SK-N-SH (cell line): ENCODE results near the gene ICOSLG.
"Not testable (repeated sequence)": the region's sequence is repeated elsewhere in the genome, so short reads cannot be mapped to it uniquely, and the experiment has no call there.

ENCODE experiments used
- CTCF ChIP-seq: fragments of 200-600 bp; sonication (generic); IDR thresholded peaks from 2 replicates; pipeline ENCODE4 v1.6.1; 2017; ENCODE audit warnings: antibody characterized with exemption, mild to moderate bottlenecking, moderate library complexity
- ELF1 ChIP-seq: IDR thresholded peaks from 2 replicates; pipeline ENCODE4 v1.4.0; 2012
- EZH2phosphoT487 ChIP-seq: fragments of 200-600 bp; sonication (generic); IDR thresholded peaks from 2 replicates; pipeline ENCODE4 v1.6.1; 2017; ENCODE audit warnings: low read depth, mixed run types, mild to moderate bottlenecking, antibody characterized with exemption, moderate library complexity, borderline replicate concordance
- FOXJ3 ChIP-seq: sonication (generic); formaldehyde crosslinking; IDR thresholded peaks from 2 replicates; pipeline ENCODE4 v1.5.1; 2020; ENCODE audit warnings: mild to moderate bottlenecking, missing genetic modification reagents
- MXI1 ChIP-seq: IDR thresholded peaks from 2 replicates; pipeline ENCODE4 v1.6.1; 2012; ENCODE audit warnings: mild to moderate bottlenecking, low read depth, low read length, improper control_type of control experiment
- POLR2AphosphoS5 ChIP-seq: IDR thresholded peaks from 2 replicates; pipeline ENCODE4 v1.6.1; 2012; ENCODE audit warnings: low read depth, low read length
- RAD21 ChIP-seq: IDR thresholded peaks from 2 replicates; pipeline ENCODE4 v1.6.1; 2012; ENCODE audit warnings: mild to moderate bottlenecking, low read length
- YY1 ChIP-seq: IDR thresholded peaks from 2 replicates; pipeline ENCODE4 v1.4.0; 2012; ENCODE audit warnings: low read depth, mild to moderate bottlenecking
- TF ChIP-seq, protein P1 (sequence below): IDR thresholded peaks from 2 replicates; pipeline ENCODE4 v1.6.1; 2012; ENCODE audit warnings: mild to moderate bottlenecking, low read depth, low read length, moderate library complexity

DNA sequence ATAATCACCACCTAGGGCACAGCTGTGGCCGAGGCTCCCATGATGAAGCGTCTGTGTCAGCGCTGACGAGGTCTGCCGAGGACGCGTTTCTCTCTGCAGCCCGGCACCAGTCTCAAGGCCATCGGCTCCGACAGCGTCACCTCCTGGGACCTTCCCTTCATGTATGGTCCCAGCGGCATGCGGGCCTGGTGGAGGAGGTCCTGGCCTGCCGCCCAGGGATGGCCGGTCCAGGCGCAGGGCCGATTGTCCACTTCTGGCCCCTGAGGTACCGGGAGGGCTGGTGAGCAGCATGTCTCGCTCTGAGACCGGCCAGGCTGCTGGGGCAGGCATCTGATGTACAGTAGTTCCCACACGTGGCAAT lies 43.6 kb downstream of the ICOSLG start:
- not testable (repeated sequence) for TF ChIP-seq MXI1; EZH2phosphoT487; CTCF; POLR2AphosphoS5; ELF1; FOXJ3 (CRISPR knock-in tag); YY1; RAD21
- TF ChIP-seq, protein P1, sequence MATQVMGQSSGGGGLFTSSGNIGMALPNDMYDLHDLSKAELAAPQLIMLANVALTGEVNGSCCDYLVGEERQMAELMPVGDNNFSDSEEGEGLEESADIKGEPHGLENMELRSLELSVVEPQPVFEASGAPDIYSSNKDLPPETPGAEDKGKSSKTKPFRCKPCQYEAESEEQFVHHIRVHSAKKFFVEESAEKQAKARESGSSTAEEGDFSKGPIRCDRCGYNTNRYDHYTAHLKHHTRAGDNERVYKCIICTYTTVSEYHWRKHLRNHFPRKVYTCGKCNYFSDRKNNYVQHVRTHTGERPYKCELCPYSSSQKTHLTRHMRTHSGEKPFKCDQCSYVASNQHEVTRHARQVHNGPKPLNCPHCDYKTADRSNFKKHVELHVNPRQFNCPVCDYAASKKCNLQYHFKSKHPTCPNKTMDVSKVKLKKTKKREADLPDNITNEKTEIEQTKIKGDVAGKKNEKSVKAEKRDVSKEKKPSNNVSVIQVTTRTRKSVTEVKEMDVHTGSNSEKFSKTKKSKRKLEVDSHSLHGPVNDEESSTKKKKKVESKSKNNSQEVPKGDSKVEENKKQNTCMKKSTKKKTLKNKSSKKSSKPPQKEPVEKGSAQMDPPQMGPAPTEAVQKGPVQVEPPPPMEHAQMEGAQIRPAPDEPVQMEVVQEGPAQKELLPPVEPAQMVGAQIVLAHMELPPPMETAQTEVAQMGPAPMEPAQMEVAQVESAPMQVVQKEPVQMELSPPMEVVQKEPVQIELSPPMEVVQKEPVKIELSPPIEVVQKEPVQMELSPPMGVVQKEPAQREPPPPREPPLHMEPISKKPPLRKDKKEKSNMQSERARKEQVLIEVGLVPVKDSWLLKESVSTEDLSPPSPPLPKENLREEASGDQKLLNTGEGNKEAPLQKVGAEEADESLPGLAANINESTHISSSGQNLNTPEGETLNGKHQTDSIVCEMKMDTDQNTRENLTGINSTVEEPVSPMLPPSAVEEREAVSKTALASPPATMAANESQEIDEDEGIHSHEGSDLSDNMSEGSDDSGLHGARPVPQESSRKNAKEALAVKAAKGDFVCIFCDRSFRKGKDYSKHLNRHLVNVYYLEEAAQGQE, result not testable (repeated sequence)
